B cell (primary cell): ENCODE results near the gene SIRPA. TPM values are rescaled to one million over a fixed set of nuclear protein-coding genes. Genes with fewer than 3 reads are reported as not detected.

Experiments
- ATAC-seq: fragments of 200-7000 bp; cut with Tn5 transposase; one replicate; pipeline ENCODE4 v1.10.0; 2021; ENCODE audit warnings: low read depth, mild to moderate bottlenecking, moderate number of reproducible peaks, moderate library complexity
- CTCF ChIA-PET: fragments of 350-600 bp; sonication (Branson Sonifier 250); formaldehyde crosslinking; loops from one replicate; lab custom pipeline; 2021; ENCODE audit warnings: antibody characterized with exemption, inconsistent platforms; lab: Charles Lee
- POLR2A ChIA-PET: fragments of 350-600 bp; sonication (Branson Sonifier 250); formaldehyde crosslinking; loops from one replicate; lab custom pipeline; 2021; ENCODE audit warnings: antibody characterized with exemption; lab: Charles Lee
- DNase-seq: peaks from one replicate; pipeline ENCODE4 v3.0.0; 2013
- H2AFZ ChIP-seq: 2 replicates; pipeline ENCODE4 v1.6.1; 2012; ENCODE audit warnings: mild to moderate bottlenecking, low read depth, low read length; ENCODE audit not compliant: insufficient read depth, poor library complexity, severe bottlenecking
- H3K27ac ChIP-seq, 2 donors: 1 replicate in 1 of 2; 2 replicates in 1 of 2; pipeline ENCODE4 v1.5.1; 2012 to 2013; ENCODE audit warnings: low read length in 2 of 2, mild to moderate bottlenecking in 2 of 2, moderate library complexity in 1 of 2
- H3K27me3 ChIP-seq, 4 experiments: fragments of 200-600 bp in 1 of 4; sonication (generic) in 1 of 4; replicated peaks in 1 of 4; 1 replicate in 2 of 4; 2 replicates in 2 of 4; pipeline versions ENCODE4 v1.6.1 to v1.7.0; 2013 to 2016; ENCODE audit warnings: low read length in 3 of 4, mild to moderate bottlenecking in 2 of 4, mixed read lengths in 1 of 4, moderate library complexity in 1 of 4; ENCODE audit not compliant: insufficient read depth in 4 of 4, control insufficient read depth in 3 of 4; ENCODE audit errors: control extremely low read depth in 1 of 4
- H3K36me3 ChIP-seq, 2 experiments: replicated peaks in 1 of 2; 1 replicate in 1 of 2; 2 replicates in 1 of 2; pipeline versions ENCODE4 v1.6.1 to v1.7.1; 2013; ENCODE audit warnings: low read length in 1 of 2; ENCODE audit not compliant: insufficient read depth in 2 of 2, control insufficient read depth in 1 of 2; ENCODE audit errors: control extremely low read depth in 1 of 2, extremely low read depth in 1 of 2
- H3K4me1 ChIP-seq, 2 donors: fragments of 200-600 bp in 1 of 2; sonication (generic) in 1 of 2; 1 replicate in 1 of 2; 2 replicates in 1 of 2; pipeline versions ENCODE4 v1.5.1 to v1.6.1; 2013 to 2017; ENCODE audit warnings: low read length in 2 of 2; ENCODE audit not compliant: control insufficient read depth in 2 of 2, insufficient read depth in 2 of 2
- H3K4me2 ChIP-seq: replicated peaks from 2 replicates; pipeline ENCODE3; 2012; ENCODE audit warnings: mild to moderate bottlenecking, low read depth, low read length; ENCODE audit not compliant: poor library complexity, severe bottlenecking
- H3K4me3 ChIP-seq, 5 experiments: fragments of 200-600 bp in 1 of 5; sonication (generic) in 1 of 5; 1 replicate in 3 of 5; 2 replicates in 2 of 5; pipeline versions ENCODE4 v1.5.1 to v1.7.0; 2011 to 2016; ENCODE audit warnings: low read length in 4 of 5, mild to moderate bottlenecking in 4 of 5, low read depth in 2 of 5, control low read depth in 1 of 5, moderate library complexity in 1 of 5; ENCODE audit not compliant: insufficient read depth in 1 of 5; ENCODE audit errors: control extremely low read depth in 1 of 5, extremely low read depth in 1 of 5
- H3K79me2 ChIP-seq: fragments of 200-600 bp; sonication (generic); one replicate; pipeline ENCODE4 v1.6.0; 2016; ENCODE audit warnings: low read length; ENCODE audit not compliant: control insufficient read depth, insufficient read depth
- H3K9ac ChIP-seq: fragments of 200-600 bp; sonication (generic); 2 replicates; pipeline ENCODE4 v1.6.1; 2017; ENCODE audit warnings: mild to moderate bottlenecking, low read length, moderate library complexity
- H3K9me3 ChIP-seq, 3 donors: one replicate each; pipeline versions ENCODE4 v1.6.1 to v1.7.1; 2013; ENCODE audit warnings: low read length in 2 of 3; ENCODE audit not compliant: control insufficient read depth in 2 of 3, insufficient read depth in 1 of 3; ENCODE audit errors: control extremely low read depth in 1 of 3
- H4K20me1 ChIP-seq: 2 replicates; pipeline ENCODE4 v1.6.0; 2012; ENCODE audit warnings: mild to moderate bottlenecking, low read length; ENCODE audit not compliant: insufficient read depth, control insufficient read depth, poor library complexity, severe bottlenecking
- H3K27ac Mint-ChIP-seq: one replicate; pipeline ENCODE4 v1.8.0; 2021; ENCODE audit warnings: mixed read lengths
- H3K27me3 Mint-ChIP-seq: one replicate; pipeline ENCODE4 v1.8.0; 2021; ENCODE audit warnings: mixed read lengths
- H3K4me1 Mint-ChIP-seq: one replicate; pipeline ENCODE4 v1.8.0; 2021; ENCODE audit warnings: mixed read lengths
- H3K4me3 Mint-ChIP-seq: one replicate; pipeline ENCODE4 v1.8.0; 2021; ENCODE audit warnings: mixed read lengths
- H3K9me3 Mint-ChIP-seq: one replicate; pipeline ENCODE4 v1.8.0; 2022; ENCODE audit warnings: mixed read lengths; ENCODE audit not compliant: insufficient read depth
- EZH2 ChIP-seq: IDR thresholded peaks from 2 replicates; pipeline ENCODE4 v1.6.1; 2012; ENCODE audit warnings: borderline replicate concordance, low read depth, mild to moderate bottlenecking, moderate library complexity, low read length; ENCODE audit not compliant: insufficient read depth, poor library complexity, severe bottlenecking
- WGBS: methylation state at CpG from one replicate; pipeline ENCODE4 v1.1.5; 2013; ENCODE audit warnings: missing lambda C conversion rate; ENCODE audit not compliant: insufficient coverage; 5-methylcytosine and 5-hydroxymethylcytosine counted together
- intact Hi-C: fragments of 100-400 bp; cut with micrococcal nuclease; formaldehyde crosslinking; loops from one replicate; pipeline ENCODE4 v1.10.0; 2022
- polyA plus RNA-seq: library from polyadenylated mRNA; depleted of rRNA; stranded (reverse); fragments of >200 nt; gene quantifications from 2 replicates; pipeline ENCODE4 v1.2.3, GENCODE V29; 2012
- total RNA-seq, 2 donors: library from RNA; stranded (reverse); fragments of 120-200 nt in 1 of 2; gene quantifications; 1 replicate in 1 of 2; 2 replicates in 1 of 2; pipeline versions ENCODE4 v1.2.3 to v1.2.4, GENCODE V29; 2013 to 2022
- TF ChIP-seq, protein P1 (sequence below): fragments of 200-600 bp; IDR thresholded peaks from one replicate; pipeline ENCODE4 v1.8.0; 2022; ENCODE audit warnings: antibody characterized with exemption, mild to moderate bottlenecking

SIRPA gene
- total and polyA plus RNA-seq, 2 donors (not counting 1 experiment from before 2014, with no cell fraction given), result 0.94 to 10.2 TPM

DNA sequence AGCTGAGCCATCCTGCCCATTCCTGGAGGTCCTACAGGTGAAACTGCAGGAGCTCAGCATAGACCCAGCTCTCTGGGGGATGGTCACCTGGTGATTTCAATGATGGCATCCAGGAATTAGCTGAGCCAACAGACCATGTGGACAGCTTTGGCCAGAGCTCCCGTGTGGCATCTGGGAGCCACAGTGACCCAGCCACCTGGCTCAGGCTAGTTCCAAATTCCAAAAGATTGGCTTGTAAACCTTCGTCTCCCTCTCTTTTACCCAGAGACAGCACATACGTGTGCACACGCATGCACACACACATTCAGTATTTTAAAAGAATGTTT, 44.0 kb downstream of the SIRPA start:
- Histone ChIP-seq H3K79me2 (no peaks in the 10 kb centered on the region), H2AFZ (no peak overlapping the region), H3K4me1 (no peaks in the 10 kb centered on the region), H3K27ac (no peak overlapping the region), H3K4me3 (no peak overlapping the region), H3K36me3 (no peaks in the 10 kb centered on the region), H3K4me2 (no peak overlapping the region), H3K27me3 (peaks cover 0 to 4% (median 0%) of the 10 kb centered on the region in 4 experiments), H3K9ac (no peak overlapping the region), H4K20me1 (no peaks in the 10 kb centered on the region), H3K9me3 (no peaks in the 10 kb centered on the region)
- Mint-ChIP-seq H3K27me3 (peaks cover 6% of the 10 kb centered on the region), H3K27ac (no peak overlapping the region), H3K4me3 (no peak overlapping the region), H3K4me1 (no peaks in the 10 kb centered on the region), H3K9me3 (no peaks in the 10 kb centered on the region)
- intact Hi-C loops, result no loop called here
- WGBS, result 94% methylated on average over 1 of the region's 4 CpGs
- TF ChIP-seq, protein P1, sequence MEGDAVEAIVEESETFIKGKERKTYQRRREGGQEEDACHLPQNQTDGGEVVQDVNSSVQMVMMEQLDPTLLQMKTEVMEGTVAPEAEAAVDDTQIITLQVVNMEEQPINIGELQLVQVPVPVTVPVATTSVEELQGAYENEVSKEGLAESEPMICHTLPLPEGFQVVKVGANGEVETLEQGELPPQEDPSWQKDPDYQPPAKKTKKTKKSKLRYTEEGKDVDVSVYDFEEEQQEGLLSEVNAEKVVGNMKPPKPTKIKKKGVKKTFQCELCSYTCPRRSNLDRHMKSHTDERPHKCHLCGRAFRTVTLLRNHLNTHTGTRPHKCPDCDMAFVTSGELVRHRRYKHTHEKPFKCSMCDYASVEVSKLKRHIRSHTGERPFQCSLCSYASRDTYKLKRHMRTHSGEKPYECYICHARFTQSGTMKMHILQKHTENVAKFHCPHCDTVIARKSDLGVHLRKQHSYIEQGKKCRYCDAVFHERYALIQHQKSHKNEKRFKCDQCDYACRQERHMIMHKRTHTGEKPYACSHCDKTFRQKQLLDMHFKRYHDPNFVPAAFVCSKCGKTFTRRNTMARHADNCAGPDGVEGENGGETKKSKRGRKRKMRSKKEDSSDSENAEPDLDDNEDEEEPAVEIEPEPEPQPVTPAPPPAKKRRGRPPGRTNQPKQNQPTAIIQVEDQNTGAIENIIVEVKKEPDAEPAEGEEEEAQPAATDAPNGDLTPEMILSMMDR, result no peak
- TF ChIP-seq EZH2, result no peak
- no peak for ATAC-seq
- POLR2A ChIA-PET, result no interaction called here
- CTCF ChIA-PET, result no interaction called here
- no peak for DNase-seq

DNA sequence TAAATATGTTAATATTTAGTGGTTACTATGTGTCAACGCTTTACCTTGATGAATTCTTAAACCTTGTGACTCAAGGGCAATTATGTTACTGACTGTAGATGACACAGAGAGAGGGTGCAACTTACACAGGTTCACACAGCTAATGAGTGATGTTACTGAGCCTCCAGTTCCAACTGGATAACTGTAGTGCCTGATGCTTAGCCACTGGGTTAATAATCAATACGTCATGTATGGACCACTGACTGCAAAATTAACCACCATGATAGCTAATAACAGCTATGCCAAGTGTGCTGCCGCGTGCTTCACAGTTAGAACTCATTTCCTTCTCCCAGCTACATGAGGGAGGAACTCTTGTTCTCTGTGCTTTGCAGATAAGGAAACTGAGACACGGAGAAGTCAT, 45.4 kb downstream of the SIRPA start:
- Histone ChIP-seq H2AFZ (no peak overlapping the region), H3K27ac (no peak overlapping the region), H4K20me1 (no peaks in the 10 kb centered on the region), H3K9ac (no peak overlapping the region), H3K4me2 (no peak overlapping the region), H3K4me3 (no peak overlapping the region), H3K36me3 (no peaks in the 10 kb centered on the region), H3K9me3 (no peaks in the 10 kb centered on the region), H3K4me1 (no peaks in the 10 kb centered on the region), H3K79me2 (no peaks in the 10 kb centered on the region), H3K27me3 (peaks cover 0 to 10% (median 3%) of the 10 kb centered on the region in 4 experiments)
- peaks cover 6% of the 10 kb centered on the region for H3K27me3 Mint-ChIP-seq
- DNase-seq (no peak), ATAC-seq (no peak)
- 80% methylated on average over 1 of the region's 5 CpGs for WGBS
- H3K9me3 Mint-ChIP-seq, result no peaks in the 10 kb centered on the region
- H3K4me1 Mint-ChIP-seq, result no peaks in the 10 kb centered on the region
- no peak overlapping the region for H3K4me3 Mint-ChIP-seq
- CTCF ChIA-PET, result interaction anchor here (1.6 kb wide), 1 partner anchor 24 kb away, joined by 5 read pairs; no protein-coding TSS in a partner anchor
- no peak for TF ChIP-seq EZH2
- TF ChIP-seq, protein P1, result no peak
- POLR2A ChIA-PET, result no interaction called here
- intact Hi-C loops, result no loop called here
- no peak overlapping the region for H3K27ac Mint-ChIP-seq
